BE2C (cell line): ENCODE data around the gene C2CD5.

Experiments used
- DNase-seq: peaks from one replicate; pipeline ENCODE4 v3.0.0-alpha.2; 2020
- H3K27me3 ChIP-seq: fragments of 250-450 bp; sonication (Bioruptor Pico); 2 replicates; pipeline ENCODE4 v1.5.1; 2020; ENCODE audit warnings: mild to moderate bottlenecking
- H3K36me3 ChIP-seq: fragments of 250-450 bp; sonication (Bioruptor Pico); 2 replicates; pipeline ENCODE4 v1.5.1; 2020; ENCODE audit warnings: mild to moderate bottlenecking
- H3K4me1 ChIP-seq: fragments of 250-450 bp; sonication (Bioruptor Pico); 2 replicates; pipeline ENCODE4 v1.5.1; 2020
- H3K4me3 ChIP-seq: 2 replicates; pipeline ENCODE4 v1.5.1; 2011; ENCODE audit warnings: low read depth, low read length
- H3K9me3 ChIP-seq: fragments of 250-450 bp; sonication (Bioruptor Pico); 2 replicates; pipeline ENCODE4 v1.5.1; 2020
- CTCF ChIP-seq: IDR thresholded peaks from 2 replicates; pipeline ENCODE4 v1.5.1; 2012; ENCODE audit warnings: mild to moderate bottlenecking, low read depth, low read length

The C2CD5 gene

GRCh38 chr12:22551624-22552023, 7.3 kb upstream of the C2CD5 start:
- Histone ChIP-seq H3K4me3 (no peak overlapping the region), H3K36me3 (no peaks in the 10 kb centered on the region), H3K9me3 (no peaks in the 10 kb centered on the region), H3K4me1 (no peaks in the 10 kb centered on the region; the same call in 1 of the 2 replicates), H3K27me3 (no peaks in the 10 kb centered on the region)
- no peak for DNase-seq
- TF ChIP-seq CTCF = no peak

- no peaks in the 10 kb centered on the region for H3K9me3 ChIP-seq
- no peaks in the 10 kb centered on the region for H3K36me3 ChIP-seq
- no peaks in the 10 kb centered on the region for H3K27me3 ChIP-seq
- H3K4me3 ChIP-seq = no peak overlapping the region
- no peaks in the 10 kb centered on the region for H3K4me1 ChIP-seq
- TF ChIP-seq CTCF = no peak
- DNase-seq = no peak
Measured at GRCh38 chr12:22545255-22545654, 913 bp upstream of the C2CD5 start.

GRCh38 chr12:22543246-22544037, 900 bp downstream of the C2CD5 start:
- Histone ChIP-seq H3K36me3 (no peaks in the 10 kb centered on the region), H3K9me3 (no peaks in the 10 kb centered on the region), H3K4me3 (peak overlapping the region; percentile 93), H3K27me3 (no peaks in the 10 kb centered on the region), H3K4me1 (no peaks in the 10 kb centered on the region)
- no peak for TF ChIP-seq CTCF
- peak; percentile 49 for DNase-seq

- TF ChIP-seq CTCF = no peak
- no peaks in the 10 kb centered on the region; the same call in 1 of the 2 replicates for H3K36me3 ChIP-seq
- no peaks in the 10 kb centered on the region for H3K9me3 ChIP-seq
- H3K4me1 ChIP-seq = no peaks in the 10 kb centered on the region
- DNase-seq = no peak
- H3K27me3 ChIP-seq = no peaks in the 10 kb centered on the region
- no peak overlapping the region for H3K4me3 ChIP-seq
Measured at GRCh38 chr12:22541496-22542155, 2.7 kb downstream of the C2CD5 start.

- no peak for DNase-seq
- no peak for TF ChIP-seq CTCF
- H3K4me1 ChIP-seq = no peaks in the 10 kb centered on the region
- no peaks in the 10 kb centered on the region for H3K27me3 ChIP-seq
- no peaks in the 10 kb centered on the region; the same call in 1 of the 2 replicates for H3K36me3 ChIP-seq
- H3K9me3 ChIP-seq = no peaks in the 10 kb centered on the region
- H3K4me3 ChIP-seq = no peak overlapping the region
Measured at GRCh38 chr12:22539055-22539454, 5.3 kb downstream of the C2CD5 start.

GRCh38 chr12:22538311-22538710, 6.0 kb downstream of the C2CD5 start:
- Histone ChIP-seq H3K36me3 (peaks cover 7% of the 10 kb centered on the region), H3K27me3 (no peaks in the 10 kb centered on the region), H3K4me3 (no peak overlapping the region), H3K9me3 (no peaks in the 10 kb centered on the region), H3K4me1 (no peaks in the 10 kb centered on the region)
- DNase-seq = no peak
- no peak for TF ChIP-seq CTCF
